GM23248 (cell line): Measurements from ENCODE around the gene MRPL10.

Experiments
- EZH2 ChIP-seq: fragments of 200-600 bp; sonication (generic); IDR thresholded peaks from 2 replicates; pipeline ENCODE4 v1.6.1; 2018; ENCODE audit warnings: antibody characterized with exemption, mild to moderate bottlenecking; ENCODE audit not compliant: insufficient read depth, poor library complexity, severe bottlenecking
- EZH2phosphoT487 ChIP-seq: fragments of 200-600 bp; sonication (generic); IDR thresholded peaks from 2 replicates; pipeline ENCODE4 v1.6.1; 2018; ENCODE audit warnings: antibody characterized with exemption, moderate library complexity, mild to moderate bottlenecking, low read depth; ENCODE audit not compliant: insufficient read depth

DNA sequence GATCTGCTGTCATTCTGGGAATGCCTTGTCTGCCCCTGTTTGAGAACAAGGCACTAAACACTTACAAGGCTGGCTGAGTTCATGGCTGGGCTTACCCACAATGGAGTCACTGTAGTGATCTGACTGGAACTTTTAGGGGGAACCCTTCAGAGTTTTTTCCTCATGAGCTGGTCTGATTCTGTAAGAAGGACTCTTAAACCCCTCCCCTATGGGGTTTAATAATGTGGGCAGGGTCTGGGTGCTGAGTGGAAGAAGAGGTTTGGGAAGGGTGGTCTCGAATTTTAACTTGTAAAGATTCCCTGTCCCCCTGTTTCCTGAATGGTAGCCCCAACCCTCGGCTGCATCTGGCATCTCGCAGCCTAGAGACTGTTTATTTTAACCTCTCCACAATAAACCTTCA, 40.3 kb downstream of the MRPL10 start:
- TF ChIP-seq EZH2 = no peak
- TF ChIP-seq EZH2phosphoT487 = no peak
